Neuronal stem cell (in vitro differentiated cells): ENCODE measurements around the gene CEP57L1.

Experiments used
- DNase-seq: peaks from one replicate; pipeline ENCODE4 v3.0.0-alpha.2; 2013; ENCODE audit warnings: low spot score
- H2AFZ ChIP-seq: one replicate; pipeline ENCODE4 v1.6.1; 2013; ENCODE audit warnings: mild to moderate bottlenecking, low read length, inconsistent platforms
- H2AK5ac ChIP-seq: 2 replicates; pipeline ENCODE4 v1.6.1; 2013; ENCODE audit warnings: low read depth, mild to moderate bottlenecking, inconsistent platforms, low read length, moderate library complexity, mixed read lengths
- H2BK120ac ChIP-seq: 2 replicates; pipeline ENCODE4 v1.6.1; 2013; ENCODE audit warnings: low read depth, mild to moderate bottlenecking, inconsistent platforms, low read length, moderate library complexity, mixed read lengths
- H2BK12ac ChIP-seq: one replicate; pipeline ENCODE4 v1.6.1; 2013; ENCODE audit warnings: low read length, inconsistent platforms
- H2BK15ac ChIP-seq: 2 replicates; pipeline ENCODE4 v1.6.1; 2013; ENCODE audit warnings: mild to moderate bottlenecking, low read length, inconsistent platforms, mixed read lengths
- H2BK5ac ChIP-seq: one replicate; pipeline ENCODE4 v1.6.1; 2013; ENCODE audit warnings: inconsistent platforms, mild to moderate bottlenecking, low read length, moderate library complexity
- H3K14ac ChIP-seq: one replicate; pipeline ENCODE4 v1.6.1; 2013; ENCODE audit warnings: low read length, inconsistent platforms
- H3K18ac ChIP-seq: 2 replicates; pipeline ENCODE4 v1.6.1; 2013; ENCODE audit warnings: low read length, inconsistent platforms
- H3K23ac ChIP-seq: 2 replicates; pipeline ENCODE4 v1.6.1; 2013; ENCODE audit warnings: low read depth, mild to moderate bottlenecking, mixed read lengths, low read length, inconsistent platforms; ENCODE audit not compliant: poor library complexity
- H3K27ac ChIP-seq: replicated peaks from 3 replicates; pipeline ENCODE4 v1.5.1; 2013; ENCODE audit warnings: low read length, inconsistent platforms
- H3K27me3 ChIP-seq, 3 experiments: 2 replicates each; pipeline ENCODE4 v1.6.1; 2013; ENCODE audit warnings: low read length in 3 of 3, mild to moderate bottlenecking in 2 of 3, inconsistent platforms in 1 of 3, low read depth in 1 of 3, mixed read lengths in 1 of 3, moderate library complexity in 1 of 3; ENCODE audit not compliant: control insufficient read depth in 3 of 3, insufficient read depth in 3 of 3
- H3K36me3 ChIP-seq, 2 donors: replicated peaks in 1 of 2; 2 replicates each; pipeline ENCODE4 v1.6.1; 2013; ENCODE audit warnings: low read length in 2 of 2; ENCODE audit not compliant: control insufficient read depth in 2 of 2, insufficient read depth in 2 of 2
- H3K4ac ChIP-seq: 2 replicates; pipeline ENCODE4 v1.6.1; 2013; ENCODE audit warnings: inconsistent platforms, mild to moderate bottlenecking, low read length, moderate library complexity
- H3K4me1 ChIP-seq, 2 donors: 1 replicate in 1 of 2; 2 replicates in 1 of 2; pipeline ENCODE4 v1.6.1; 2013; ENCODE audit warnings: low read length in 2 of 2, low read depth in 1 of 2; ENCODE audit not compliant: control insufficient read depth in 2 of 2, insufficient read depth in 1 of 2
- H3K4me2 ChIP-seq: one replicate; pipeline ENCODE4 v1.6.1; 2013; ENCODE audit warnings: mild to moderate bottlenecking, low read length, inconsistent platforms; ENCODE audit not compliant: insufficient read depth, poor library complexity, severe bottlenecking
- H3K4me3 ChIP-seq, 2 donors: 2 replicates each; pipeline ENCODE4 v1.5.1; 2013; ENCODE audit warnings: low read length in 2 of 2, mild to moderate bottlenecking in 2 of 2, inconsistent platforms in 1 of 2, moderate library complexity in 1 of 2
- H3K79me1 ChIP-seq: one replicate; pipeline ENCODE4 v1.6.1; 2013; ENCODE audit warnings: low read depth, mild to moderate bottlenecking, inconsistent platforms, low read length, moderate library complexity
- H3K9ac ChIP-seq: one replicate; pipeline ENCODE4 v1.6.1; 2013; ENCODE audit warnings: mild to moderate bottlenecking, low read depth, low read length, inconsistent platforms; ENCODE audit not compliant: poor library complexity
- H3K9me3 ChIP-seq, 2 donors: replicated peaks in 1 of 2; 2 replicates each; pipeline versions ENCODE3 to v1.6.1; 2013; ENCODE audit warnings: low read length in 2 of 2, mild to moderate bottlenecking in 2 of 2, inconsistent platforms in 1 of 2, low read depth in 1 of 2, mixed read lengths in 1 of 2, moderate library complexity in 1 of 2; ENCODE audit not compliant: control insufficient read depth in 2 of 2, insufficient read depth in 1 of 2
- H4K8ac ChIP-seq: one replicate; pipeline ENCODE4 v1.6.1; 2013; ENCODE audit warnings: low read depth, mild to moderate bottlenecking, inconsistent platforms, low read length, moderate library complexity
- H4K91ac ChIP-seq: one replicate; pipeline ENCODE4 v1.6.1; 2013; ENCODE audit warnings: low read length, low read depth, mild to moderate bottlenecking, inconsistent platforms; ENCODE audit not compliant: poor library complexity
- WGBS, 2 donors: extraction: QIAGEN DNeasy Blood & Tissue Kit; methylation state at CpG; one replicate each; pipeline ENCODE4 v1.1.7; 2013; ENCODE audit warnings: missing lambda C conversion rate in 2 of 2, mixed read lengths in 1 of 2; ENCODE audit not compliant: insufficient read length in 2 of 2, insufficient replicate concordance in 1 of 2; ENCODE audit errors: extremely low coverage in 2 of 2; 5-methylcytosine and 5-hydroxymethylcytosine counted together

Gene CEP57L1

DNA sequence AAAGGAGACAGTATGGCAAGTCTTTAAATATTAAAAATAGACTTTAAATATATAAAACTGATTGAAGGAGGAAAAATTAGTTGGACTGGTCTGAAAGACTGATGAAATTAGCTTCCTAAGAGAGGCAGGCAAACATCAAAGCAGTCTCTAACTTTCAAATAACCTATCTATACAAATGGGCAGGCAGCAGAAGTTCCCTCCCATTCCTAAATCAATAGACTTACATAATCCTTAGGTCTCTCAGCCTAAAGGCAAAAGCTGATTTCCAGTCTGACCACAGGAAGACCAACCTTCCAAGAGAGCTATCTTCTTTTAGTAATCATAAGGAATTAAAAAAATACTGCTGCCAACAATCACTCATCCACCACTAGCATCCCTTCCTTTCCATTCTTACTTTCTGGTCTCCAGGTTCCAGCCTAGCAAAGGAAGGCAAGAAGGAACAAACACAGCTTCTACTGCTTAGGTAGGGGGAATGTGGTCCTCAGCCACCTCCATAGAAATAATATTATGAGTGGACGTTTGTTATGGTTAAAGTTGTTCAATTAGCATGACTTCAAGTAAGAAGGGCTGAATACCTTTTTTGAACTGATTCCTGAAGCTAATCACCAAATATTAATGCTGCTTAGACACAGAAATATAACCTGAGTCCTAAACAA is 44.7 kb upstream of the CEP57L1 start:
- no peak overlapping the region for H4K91ac ChIP-seq
- no CpG with 5 or more reads among the region's 1 CpG for WGBS, 2 donors
- H2AFZ ChIP-seq, result no peak overlapping the region
- H3K4ac ChIP-seq, result no peak overlapping the region
- H3K36me3 ChIP-seq, result no peaks in the 10 kb centered on the region
- no peak overlapping the region for H3K14ac ChIP-seq
- H2BK5ac ChIP-seq, result no peak overlapping the region
- no peak overlapping the region for H2BK15ac ChIP-seq
- H3K27me3 ChIP-seq, result no peaks in the 10 kb centered on the region
- no peak overlapping the region for H3K18ac ChIP-seq
- no peak overlapping the region for H2BK120ac ChIP-seq
- H3K9ac ChIP-seq, result no peak overlapping the region
- H3K79me1 ChIP-seq, result no peaks in the 10 kb centered on the region
- H2BK12ac ChIP-seq, result no peak overlapping the region
- no peak overlapping the region for H4K8ac ChIP-seq
- H3K4me1 ChIP-seq, result peaks cover 6 to 9% of the 10 kb centered on the region in 2 donors
- DNase-seq, result no peak
- H3K23ac ChIP-seq, result no peak overlapping the region
- no peak overlapping the region for H3K27ac ChIP-seq
- no peak overlapping the region for H2AK5ac ChIP-seq
- no peak overlapping the region for H3K4me2 ChIP-seq
- no peak overlapping the region for H3K4me3 ChIP-seq
- H3K9me3 ChIP-seq, result peaks cover 2 to 8% of the 10 kb centered on the region in 2 donors

DNA sequence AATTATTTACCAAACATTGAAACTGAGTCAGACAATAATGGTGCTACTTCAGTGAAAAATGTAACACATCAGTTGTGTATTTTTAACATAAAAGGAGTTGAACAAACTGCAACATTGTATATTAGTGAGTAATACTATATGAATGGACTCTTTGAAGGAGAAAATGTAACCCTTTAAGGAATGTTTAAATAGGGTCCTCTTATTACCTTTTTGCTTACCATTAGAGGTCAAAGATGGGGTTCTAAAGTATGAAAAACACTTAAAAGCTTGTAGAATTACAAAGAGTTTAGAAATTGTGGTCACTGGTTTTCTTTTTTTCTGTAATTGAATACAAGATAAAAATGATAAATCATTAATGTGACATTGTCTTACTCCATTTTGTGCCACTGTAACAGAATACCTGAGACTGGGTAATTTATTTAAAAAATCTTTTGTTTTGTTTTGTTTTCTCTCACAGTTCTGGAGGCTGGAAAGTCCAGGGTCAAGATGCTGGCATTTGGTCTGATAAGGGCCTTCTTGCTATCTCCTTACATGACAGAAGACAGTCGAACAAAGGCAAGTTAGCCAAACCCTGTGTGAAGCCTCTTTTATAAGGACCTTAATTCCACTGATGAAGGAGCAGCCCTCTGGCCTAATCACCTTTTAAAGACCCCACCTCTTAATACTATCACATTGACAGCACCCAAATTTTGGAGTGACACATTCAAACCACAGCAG is 43.8 kb upstream of the CEP57L1 start:
- Histone ChIP-seq H3K4me1 (peaks cover 6 to 9% of the 10 kb centered on the region in 2 donors), H3K27ac (no peak overlapping the region), H3K18ac (no peak overlapping the region), H4K91ac (no peak overlapping the region), H3K4me3 (no peak overlapping the region), H3K4ac (no peak overlapping the region), H2BK5ac (no peak overlapping the region), H2BK120ac (no peak overlapping the region), H3K27me3 (no peaks in the 10 kb centered on the region), H3K9ac (no peak overlapping the region), H3K14ac (no peak overlapping the region), H3K4me2 (no peak overlapping the region), H4K8ac (no peak overlapping the region), H3K79me1 (no peaks in the 10 kb centered on the region), H2AFZ (no peak overlapping the region), H3K23ac (no peak overlapping the region), H2BK12ac (no peak overlapping the region), H2BK15ac (no peak overlapping the region), H3K36me3 (no peaks in the 10 kb centered on the region), H3K9me3 (peaks cover 2 to 8% of the 10 kb centered on the region in 2 donors), H2AK5ac (no peak overlapping the region)
- no CpG with 5 or more reads among the region's 1 CpG for WGBS, 2 donors
- no peak for DNase-seq

DNA sequence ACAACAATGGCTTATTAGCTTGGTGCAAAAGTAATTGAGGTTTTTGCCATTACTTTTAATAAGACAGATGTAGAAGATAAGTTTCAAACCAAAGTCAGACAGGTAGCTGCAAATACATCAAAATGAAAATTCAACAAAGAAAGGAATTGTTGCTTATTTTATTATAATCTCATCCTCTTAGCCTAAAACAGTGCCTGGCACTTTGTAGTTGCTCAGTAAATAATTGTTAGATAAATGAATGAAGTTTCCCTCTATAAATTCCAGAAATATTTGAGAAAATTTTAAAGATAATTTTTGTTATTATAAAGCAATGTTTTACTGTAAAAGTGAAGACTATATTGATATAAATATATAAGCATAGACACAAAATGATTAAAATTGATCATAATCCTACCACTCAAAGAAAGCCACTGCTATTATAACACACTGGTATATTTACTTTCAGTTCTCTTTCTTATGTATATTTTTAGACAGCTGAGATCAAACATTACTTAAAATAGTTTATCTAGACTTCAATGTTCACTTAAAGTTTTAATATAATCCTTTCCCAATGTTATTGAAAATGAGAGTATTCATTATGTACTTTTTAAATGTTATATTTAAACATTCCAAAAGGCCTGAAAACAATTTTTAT is 43.2 kb upstream of the CEP57L1 start:
- no peak overlapping the region for H2BK120ac ChIP-seq
- peaks cover 6 to 9% of the 10 kb centered on the region in 2 donors for H3K4me1 ChIP-seq
- no peak overlapping the region for H2AFZ ChIP-seq
- H3K9ac ChIP-seq, result no peak overlapping the region
- peaks cover 2 to 8% of the 10 kb centered on the region in 2 donors for H3K9me3 ChIP-seq
- H2BK12ac ChIP-seq, result no peak overlapping the region
- H3K4me3 ChIP-seq, result no peak overlapping the region
- no peak overlapping the region for H2BK15ac ChIP-seq
- H3K4ac ChIP-seq, result no peak overlapping the region
- H3K4me2 ChIP-seq, result no peak overlapping the region
- no peak overlapping the region for H2AK5ac ChIP-seq
- no peaks in the 10 kb centered on the region for H3K79me1 ChIP-seq
- no peaks in the 10 kb centered on the region for H3K36me3 ChIP-seq
- no peaks in the 10 kb centered on the region for H3K27me3 ChIP-seq
- no peak overlapping the region for H3K18ac ChIP-seq
- H4K91ac ChIP-seq, result no peak overlapping the region
- no peak overlapping the region for H3K14ac ChIP-seq
- no peak for DNase-seq
- no peak overlapping the region for H4K8ac ChIP-seq
- no peak overlapping the region for H2BK5ac ChIP-seq
- H3K23ac ChIP-seq, result no peak overlapping the region
- H3K27ac ChIP-seq, result no peak overlapping the region

DNA sequence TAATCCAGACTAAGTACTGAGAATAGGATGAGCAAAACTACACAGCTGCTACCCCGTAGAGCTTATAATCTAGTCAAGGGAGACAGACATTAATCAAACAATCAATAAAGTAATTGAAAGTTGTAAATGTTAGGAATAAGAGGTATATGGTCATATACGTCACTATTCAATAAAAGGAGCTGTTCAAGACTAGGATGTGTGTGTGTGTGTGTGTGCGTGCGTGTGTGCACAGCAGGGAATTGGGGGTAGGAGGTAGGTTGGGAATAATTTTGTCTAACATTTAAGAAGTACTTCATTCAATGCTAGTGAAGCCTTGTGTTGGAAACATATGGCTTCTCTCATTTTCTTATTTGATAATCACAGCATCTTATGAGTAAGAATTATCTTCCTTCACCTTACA is 42.5 kb upstream of the CEP57L1 start:
- no peak overlapping the region for H2BK12ac ChIP-seq
- peaks cover 6 to 9% of the 10 kb centered on the region in 2 donors for H3K4me1 ChIP-seq
- H3K27ac ChIP-seq, result no peak overlapping the region
- WGBS, 2 donors, result no CpG with 5 or more reads among the region's 4 CpGs
- no peak overlapping the region for H3K23ac ChIP-seq
- H4K8ac ChIP-seq, result no peak overlapping the region
- no peaks in the 10 kb centered on the region for H3K36me3 ChIP-seq
- H2AK5ac ChIP-seq, result no peak overlapping the region
- no peaks in the 10 kb centered on the region for H3K27me3 ChIP-seq
- H2AFZ ChIP-seq, result no peak overlapping the region
- peak; percentile 2 for DNase-seq
- no peak overlapping the region for H3K9ac ChIP-seq
- H3K18ac ChIP-seq, result no peak overlapping the region
- no peak overlapping the region for H3K14ac ChIP-seq
- H3K79me1 ChIP-seq, result no peaks in the 10 kb centered on the region
- no peak overlapping the region for H3K4me3 ChIP-seq
- H3K9me3 ChIP-seq, result peaks cover 2 to 8% of the 10 kb centered on the region in 2 donors
- no peak overlapping the region for H4K91ac ChIP-seq
- H2BK15ac ChIP-seq, result no peak overlapping the region
- H3K4me2 ChIP-seq, result no peak overlapping the region
- no peak overlapping the region for H3K4ac ChIP-seq
- H2BK120ac ChIP-seq, result no peak overlapping the region
- no peak overlapping the region for H2BK5ac ChIP-seq
